GM19463 (cell line): ENCODE results near the gene MAML2.
"Not testable (repeated sequence)": the region's sequence is repeated elsewhere in the genome, so short reads cannot be mapped to it uniquely, and the experiment has no call there.

Source experiments
- ATAC-seq: cut with Tn5 transposase; IDR thresholded peaks from one replicate; pipeline ENCODE4 v1.9.1; 2021; ENCODE audit warnings: mild to moderate bottlenecking, moderate library complexity; ENCODE audit not compliant: unreplicated experiment

The MAML2 gene

DNA sequence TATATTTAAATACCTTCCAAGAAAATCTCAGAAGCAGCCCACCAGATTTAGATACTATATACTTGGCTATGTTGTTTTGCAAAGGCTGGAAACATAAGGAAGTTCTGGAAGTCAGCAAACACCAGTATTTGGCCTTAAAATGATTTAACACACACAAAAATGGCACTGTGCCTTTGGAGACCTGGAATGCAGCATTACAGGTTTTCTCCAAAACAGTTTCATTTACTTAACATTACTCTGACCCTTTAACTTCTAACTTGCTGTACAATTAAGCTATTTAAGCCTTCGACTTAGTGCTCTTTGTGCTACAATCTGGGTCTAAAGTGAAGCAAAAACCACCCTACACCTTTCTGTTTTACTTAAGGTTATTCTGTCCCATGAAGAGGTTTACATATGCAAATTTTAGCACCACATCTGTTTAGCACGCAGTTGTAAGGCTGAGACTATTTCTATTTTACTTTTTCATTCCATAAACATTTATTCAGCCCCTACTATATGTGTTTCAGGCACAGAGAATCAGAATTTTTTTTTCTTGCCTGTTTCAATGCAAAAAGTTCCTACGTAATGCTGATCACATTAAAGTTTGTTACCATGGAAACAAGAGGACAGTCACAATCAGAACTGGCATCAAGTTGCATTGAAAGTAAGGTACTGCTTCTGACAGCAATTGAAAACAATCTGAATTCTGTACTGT is 70.3 kb downstream of the MAML2 start:
- peak; percentile 47 for ATAC-seq

DNA sequence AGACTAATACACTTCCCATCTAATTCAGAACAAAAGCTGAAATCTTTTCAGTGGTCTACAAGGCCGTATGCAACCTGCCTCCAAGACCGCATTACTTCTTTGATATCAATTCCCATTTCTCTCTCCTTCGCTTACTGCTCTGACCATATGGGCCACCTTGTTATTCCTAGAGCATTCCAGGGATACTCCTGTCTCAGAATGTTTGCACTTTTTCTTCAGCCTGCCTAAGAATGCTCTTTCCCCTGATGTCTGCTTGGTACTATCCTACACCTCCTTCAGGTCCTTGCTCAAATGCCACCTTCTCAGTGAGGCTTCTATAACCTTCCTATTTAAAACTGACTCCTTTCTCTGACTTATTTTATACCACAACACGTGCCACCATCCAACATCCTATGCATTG is 71.2 kb downstream of the MAML2 start:
- ATAC-seq, result no peak

DNA sequence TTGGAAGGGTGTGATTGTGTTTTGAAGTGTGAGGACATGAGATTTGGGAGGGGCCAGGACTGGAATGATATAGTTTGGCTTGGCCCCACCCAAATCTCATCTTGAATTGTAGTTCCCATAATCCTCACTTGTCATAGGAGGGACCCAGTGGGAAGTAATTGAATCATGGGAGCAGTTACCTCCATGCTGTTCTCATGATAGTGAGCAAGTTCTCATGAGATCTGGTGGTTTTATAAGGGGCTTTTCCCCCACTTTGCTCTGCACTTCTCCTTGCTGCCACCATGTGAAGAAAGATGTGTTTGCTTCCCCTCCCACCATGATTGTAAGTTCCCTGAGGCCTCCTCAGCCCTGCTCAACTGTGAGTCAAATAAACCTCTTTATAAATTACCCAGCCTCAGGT is 71.6 kb downstream of the MAML2 start:
- not testable (repeated sequence) for ATAC-seq

DNA sequence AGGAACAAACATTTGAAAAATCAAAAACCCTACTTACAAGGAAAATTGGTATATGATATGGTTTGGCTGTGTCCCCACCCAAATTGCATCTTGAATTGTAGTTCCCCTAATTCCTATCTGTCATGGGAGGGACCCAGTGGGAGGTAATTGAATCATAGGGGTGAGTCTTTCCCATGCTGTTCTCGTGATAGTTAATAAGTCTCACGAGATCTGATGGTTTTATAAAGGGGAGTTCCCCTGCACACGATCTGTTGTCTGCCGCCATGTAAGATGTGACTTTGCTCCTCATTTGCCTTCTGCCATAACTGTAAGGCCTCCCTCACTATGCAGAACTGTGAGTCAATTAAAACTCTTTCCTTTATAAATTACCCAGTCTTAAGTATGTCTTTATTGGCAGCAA is 74.5 kb downstream of the MAML2 start:
- ATAC-seq, result not testable (repeated sequence)

DNA sequence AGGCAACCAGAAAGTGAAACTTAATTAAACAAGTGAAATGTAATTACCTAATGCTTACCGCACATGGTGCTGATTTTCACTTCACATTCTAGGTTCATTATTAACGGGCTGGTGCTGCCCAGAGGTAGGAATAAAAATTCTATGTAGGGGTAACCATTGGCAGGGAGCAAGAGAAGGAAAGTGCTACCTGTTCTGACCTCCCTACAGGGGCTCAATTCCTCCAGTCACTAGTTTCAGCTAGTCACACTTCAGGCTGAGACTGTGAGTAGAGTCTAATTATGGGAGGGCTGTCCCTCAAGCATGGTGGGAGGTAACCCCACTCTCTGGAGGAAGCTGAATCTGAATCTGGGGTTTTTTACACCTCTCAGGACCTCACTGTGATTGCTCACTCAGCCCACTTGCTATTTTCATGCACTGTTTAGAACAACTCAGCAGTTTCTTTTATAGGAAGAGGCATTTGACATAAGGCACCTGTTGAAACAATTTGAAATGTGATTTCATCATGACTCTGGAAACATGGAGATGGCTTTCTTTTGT is 75.4 kb downstream of the MAML2 start:
- ATAC-seq, result peak; percentile 95

DNA sequence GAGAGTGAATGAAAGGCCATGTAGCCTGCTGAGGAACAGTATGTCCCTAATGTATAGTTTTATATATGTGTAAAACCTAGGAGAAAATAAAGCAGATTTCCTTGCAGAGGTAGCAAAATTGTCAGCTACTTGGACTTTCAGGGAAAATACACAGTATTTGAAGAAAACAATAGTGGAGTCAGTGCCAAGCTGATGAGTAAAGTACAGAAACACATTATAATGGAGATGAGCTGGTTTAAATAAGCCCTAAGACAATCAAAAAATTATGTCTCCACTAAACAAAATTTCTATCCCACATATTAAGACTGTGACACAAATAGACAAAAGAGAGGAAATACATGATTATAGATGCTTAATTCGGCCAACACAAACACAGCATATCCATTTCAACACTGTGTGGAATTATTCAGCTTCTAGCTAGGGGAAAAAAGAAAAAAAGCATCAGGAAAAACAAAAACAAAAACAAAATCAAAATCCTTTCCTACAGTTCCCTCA is 75.9 kb downstream of the MAML2 start:
- no peak for ATAC-seq

- ATAC-seq, result no peak
Measured at GRCh38 chr11:96265972-96266371, 77.0 kb downstream of the MAML2 start.

- ATAC-seq, result no peak
Measured at GRCh38 chr11:96265220-96265737, 77.7 kb downstream of the MAML2 start.

GRCh38 chr11:96264364-96264763 is 78.6 kb downstream of the MAML2 start:
- ATAC-seq, result no peak

DNA sequence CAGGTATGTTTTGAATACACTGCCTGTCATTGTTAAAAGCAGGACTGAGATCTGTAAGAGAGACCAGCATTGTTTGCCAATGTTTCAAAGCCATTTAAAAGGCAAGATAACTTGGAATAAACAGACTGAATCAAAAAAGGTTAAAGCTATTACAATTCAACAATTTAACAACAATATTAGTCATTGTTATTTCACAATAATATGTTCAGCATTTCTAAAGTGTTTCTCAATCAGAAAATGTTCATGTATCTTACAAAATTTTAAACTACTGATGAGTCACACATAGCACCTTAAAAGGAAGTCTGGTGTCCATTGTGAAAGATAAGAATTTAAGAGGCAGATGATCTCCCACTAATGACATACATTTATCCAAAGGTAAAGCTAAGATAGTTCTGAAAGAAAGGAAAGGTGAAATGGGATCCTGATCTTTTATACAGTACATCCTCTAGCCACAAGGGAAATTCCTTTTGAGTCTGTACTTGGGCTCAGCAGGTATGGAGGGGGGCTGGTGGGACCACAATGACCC is 79.7 kb downstream of the MAML2 start:
- ATAC-seq, result no peak

GRCh38 chr11:96260532-96260931 is 82.5 kb downstream of the MAML2 start:
- ATAC-seq, result no peak

GRCh38 chr11:96260067-96260511 is 82.9 kb downstream of the MAML2 start:
- ATAC-seq, result no peak

DNA sequence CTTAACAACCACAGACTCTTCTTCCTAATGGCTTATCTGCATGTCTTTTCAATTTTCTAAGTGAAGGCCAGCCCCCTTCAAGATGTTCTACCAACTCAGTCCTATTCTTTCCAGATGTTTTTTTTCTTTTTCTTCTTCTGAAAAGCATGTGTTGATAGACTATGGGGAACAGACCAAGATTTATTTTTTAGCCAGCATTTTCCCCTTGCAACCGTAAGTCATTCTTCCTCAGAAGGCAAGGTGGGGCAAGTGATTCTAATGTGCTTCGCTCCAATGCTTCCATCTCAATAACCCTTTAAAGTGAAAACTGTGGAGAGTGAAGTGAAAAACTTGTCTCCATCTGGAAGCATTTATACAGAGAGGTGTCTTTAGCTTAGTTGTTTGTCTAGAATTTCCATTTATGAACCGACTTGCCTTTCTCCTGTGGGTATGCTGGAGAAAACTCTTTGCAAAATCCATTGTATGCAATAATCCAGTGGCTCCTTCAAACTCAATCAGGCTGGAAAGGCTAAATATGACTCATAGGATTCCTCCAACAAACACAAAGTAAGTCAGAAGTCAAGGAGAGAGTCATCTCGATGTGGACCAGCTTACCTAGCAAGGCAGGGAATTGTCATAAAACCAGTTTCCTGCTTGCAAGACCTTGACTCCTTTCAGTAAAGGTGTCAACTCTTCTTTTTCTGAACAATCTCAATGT is 83.7 kb downstream of the MAML2 start:
- ATAC-seq, result no peak

DNA sequence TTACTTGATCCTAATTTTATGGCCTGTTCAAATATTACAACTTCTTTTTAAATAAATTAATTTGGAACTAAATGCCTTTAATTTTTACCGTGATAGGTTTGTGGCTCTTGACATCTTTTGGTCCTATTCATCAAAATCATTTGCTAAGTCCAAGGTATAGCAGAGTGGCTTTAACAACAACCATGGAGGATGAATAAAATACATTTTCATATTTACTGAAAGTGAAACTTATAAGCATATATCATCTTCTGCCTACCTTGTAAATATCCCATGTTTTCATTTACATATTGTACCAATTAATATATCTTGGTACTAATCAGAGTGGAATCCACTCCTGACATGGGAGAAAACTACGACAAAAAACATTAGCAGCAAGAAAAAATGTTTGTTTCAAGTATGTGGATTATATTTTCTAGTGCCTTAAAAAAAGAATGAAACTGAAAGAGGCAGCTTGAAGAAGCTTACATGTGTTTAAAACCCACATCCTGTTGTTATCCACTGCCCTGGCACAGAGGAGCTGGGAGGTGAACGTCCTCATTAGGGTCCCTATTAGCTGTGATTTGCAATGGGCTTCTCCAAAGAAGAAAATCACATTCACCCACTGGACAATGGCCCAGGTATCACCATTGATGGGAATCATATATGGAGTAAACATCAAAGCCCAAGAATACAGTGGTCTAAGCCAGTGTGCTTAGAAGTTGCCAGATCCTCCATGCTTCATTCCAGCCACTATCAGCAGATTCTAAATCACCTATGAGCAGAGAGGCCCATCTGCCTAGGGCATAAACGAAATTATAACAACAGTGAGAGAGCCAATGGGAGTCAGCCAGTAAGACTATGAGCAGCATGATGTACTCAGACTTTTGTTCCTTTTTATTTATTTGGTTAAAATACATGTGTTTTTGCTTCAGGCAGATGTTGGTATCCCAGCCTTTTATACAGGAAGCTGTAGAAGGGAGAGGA is 84.7 kb downstream of the MAML2 start:
- ATAC-seq, result peak; percentile 70

DNA sequence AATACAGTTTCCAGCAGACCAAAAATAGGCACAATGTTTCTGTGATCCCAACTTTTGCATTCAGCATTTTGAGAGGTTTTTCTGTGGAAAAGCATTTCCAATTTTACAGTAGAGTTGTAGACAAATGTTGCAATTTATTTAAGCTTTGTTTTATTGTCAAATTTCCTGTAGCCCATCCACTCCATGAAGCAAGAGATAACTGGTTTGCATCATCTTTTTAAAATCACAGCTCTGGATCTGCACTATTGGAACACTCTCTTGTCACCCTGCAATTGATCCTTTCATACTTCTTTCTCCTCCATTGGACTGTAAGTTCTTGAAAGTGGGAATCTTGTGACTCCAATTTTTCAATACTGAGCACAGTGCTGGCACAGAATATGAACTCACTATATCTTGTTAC is 86.0 kb downstream of the MAML2 start:
- no peak for ATAC-seq

DNA sequence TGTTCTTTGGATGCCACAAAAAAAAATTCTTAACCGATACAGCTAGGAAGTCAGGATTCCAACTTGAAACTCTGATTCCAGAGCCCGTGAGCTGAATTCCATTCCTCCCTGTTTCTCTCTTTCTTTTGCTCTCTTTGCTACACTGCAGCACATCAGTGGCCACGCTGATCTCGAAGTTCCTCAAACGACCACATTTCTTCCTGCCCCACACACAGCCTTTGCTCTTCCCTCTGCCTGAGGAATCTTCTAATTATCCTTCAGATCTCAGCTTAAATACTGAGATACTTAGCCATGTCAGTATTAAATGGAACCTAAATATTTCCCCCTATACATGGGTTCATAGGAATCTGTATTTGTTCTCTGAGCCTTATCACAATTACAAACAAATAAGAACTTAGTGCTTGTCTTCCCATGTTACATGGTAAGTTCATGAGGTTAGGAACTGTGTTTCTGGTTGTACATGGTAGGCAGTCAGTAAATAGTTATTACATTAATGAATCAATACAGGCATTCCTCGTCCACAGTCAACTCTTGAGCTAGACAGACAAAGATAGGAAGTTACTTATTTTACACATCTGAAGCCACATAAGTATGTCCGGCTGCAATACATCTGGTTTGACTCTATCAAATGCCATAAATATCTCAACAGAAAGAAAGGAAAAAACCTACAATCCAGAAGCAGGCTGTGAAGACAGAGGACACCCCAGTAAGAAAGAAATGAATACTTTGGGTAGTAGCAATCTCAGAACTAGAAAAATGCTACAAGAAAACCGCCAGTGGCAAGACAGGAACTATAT is 86.6 kb downstream of the MAML2 start:
- ATAC-seq, result peak; percentile 27

- no peak for ATAC-seq
Measured at GRCh38 chr11:96254854-96255253, 88.1 kb downstream of the MAML2 start.

- ATAC-seq, result peak; percentile 41
Measured at GRCh38 chr11:96254087-96254486, 88.9 kb downstream of the MAML2 start.

GRCh38 chr11:96246718-96247552 is 96.1 kb downstream of the MAML2 start:
- no peak for ATAC-seq
